Measurements from ENCODE around the gene SLC15A5. TPM values are rescaled to one million over a fixed set of nuclear protein-coding genes. Genes with fewer than 3 reads are reported as not detected.

SLC15A5 gene
- total RNA-seq, 1 donor from 2014 or later: not detected

GRCh38 chr12:16282978-16283377 lies 5.5 kb upstream of the SLC15A5 start:
- Histone ChIP-seq H3K36me3 (ENCODE audit: control insufficient read depth, insufficient read depth, low read length) (no peaks in the 10 kb centered on the region), H3K27me3 (ENCODE audit: control insufficient read depth, insufficient read depth, low read length) (no peaks in the 10 kb centered on the region), H3K4me3 (ENCODE audit: low read depth, low read length) (no peak overlapping the region)
- DNase-seq (ENCODE audit: low read depth): no peak
- no peak for TF ChIP-seq CTCF (IDR thresholded peaks at IDR 0.05; ENCODE audit: insufficient read depth, low read length, severe bottlenecking)
- FAIRE-seq: no peak

- no peak overlapping the region for H3K4me3 ChIP-seq (ENCODE audit: low read depth, low read length)
- FAIRE-seq (no peak), DNase-seq (ENCODE audit: low read depth) (no peak)
- no peaks in the 10 kb centered on the region for H3K36me3 ChIP-seq (ENCODE audit: control insufficient read depth, insufficient read depth, low read length)
- no peak for TF ChIP-seq CTCF (IDR thresholded peaks at IDR 0.05; ENCODE audit: insufficient read depth, low read length, severe bottlenecking)
- H3K27me3 ChIP-seq (ENCODE audit: control insufficient read depth, insufficient read depth, low read length): no peaks in the 10 kb centered on the region
Measured at GRCh38 chr12:16282081-16282480, 4.6 kb upstream of the SLC15A5 start.

- TF ChIP-seq CTCF (IDR thresholded peaks at IDR 0.05; ENCODE audit: insufficient read depth, low read length, severe bottlenecking): no peak
- H3K36me3 ChIP-seq (ENCODE audit: control insufficient read depth, insufficient read depth, low read length): no peaks in the 10 kb centered on the region
- FAIRE-seq (no peak), DNase-seq (ENCODE audit: low read depth) (no peak)
- no peak overlapping the region for H3K4me3 ChIP-seq (ENCODE audit: low read depth, low read length)
- H3K27me3 ChIP-seq (ENCODE audit: control insufficient read depth, insufficient read depth, low read length): no peaks in the 10 kb centered on the region
Measured at GRCh38 chr12:16281157-16281556, 3.7 kb upstream of the SLC15A5 start.

- no peaks in the 10 kb centered on the region for H3K27me3 ChIP-seq (ENCODE audit: control insufficient read depth, insufficient read depth, low read length)
- TF ChIP-seq CTCF (IDR thresholded peaks at IDR 0.05; ENCODE audit: insufficient read depth, low read length, severe bottlenecking): no peak
- FAIRE-seq (peak; percentile 66), DNase-seq (ENCODE audit: low read depth) (peak; percentile 80)
- no peak overlapping the region for H3K4me3 ChIP-seq (ENCODE audit: low read depth, low read length)
- no peaks in the 10 kb centered on the region for H3K36me3 ChIP-seq (ENCODE audit: control insufficient read depth, insufficient read depth, low read length)
Measured at GRCh38 chr12:16272222-16272621, 5.3 kb downstream of the SLC15A5 start.

GRCh38 chr12:16271062-16271461 lies 6.4 kb downstream of the SLC15A5 start:
- TF ChIP-seq CTCF (IDR thresholded peaks at IDR 0.05; ENCODE audit: insufficient read depth, low read length, severe bottlenecking): no peak
- no peaks in the 10 kb centered on the region for H3K36me3 ChIP-seq (ENCODE audit: control insufficient read depth, insufficient read depth, low read length)
- no peaks in the 10 kb centered on the region for H3K27me3 ChIP-seq (ENCODE audit: control insufficient read depth, insufficient read depth, low read length)
- FAIRE-seq (no peak), DNase-seq (ENCODE audit: low read depth) (no peak)
- H3K4me3 ChIP-seq (ENCODE audit: low read depth, low read length): no peak overlapping the region

- Histone ChIP-seq H3K4me3 (ENCODE audit: low read depth, low read length) (no peak overlapping the region), H3K36me3 (ENCODE audit: control insufficient read depth, insufficient read depth, low read length) (no peaks in the 10 kb centered on the region), H3K27me3 (ENCODE audit: control insufficient read depth, insufficient read depth, low read length) (no peaks in the 10 kb centered on the region)
- no peak for TF ChIP-seq CTCF (IDR thresholded peaks at IDR 0.05; ENCODE audit: insufficient read depth, low read length, severe bottlenecking)
- DNase-seq (ENCODE audit: low read depth) (no peak), FAIRE-seq (no peak)
Measured at GRCh38 chr12:16269946-16270345, 7.5 kb downstream of the SLC15A5 start.

Data from bronchial epithelial cell (primary cell).